Esophagus muscularis mucosa (tissue), 4 donors: ENCODE measurements around the gene PEX11G.

Source experiments
- EP300 ChIP-seq: sonication (generic); formaldehyde crosslinking; IDR thresholded peaks from one replicate; pipeline ENCODE4 v1.6.1; 2017; ENCODE audit warnings: antibody characterized with exemption
- POLR2A ChIP-seq: fragments of 450-650 bp; IDR thresholded peaks from one replicate; pipeline ENCODE4 v1.6.1; 2017; ENCODE audit warnings: antibody characterized with exemption, moderate library complexity, mild to moderate bottlenecking, low read depth
- POLR2AphosphoS5 ChIP-seq, 2 donors: sonication (generic); formaldehyde crosslinking; IDR thresholded peaks; one replicate each; pipeline ENCODE4 v1.6.1; 2017; ENCODE audit warnings: antibody characterized with exemption in 2 of 2
- TF ChIP-seq, protein P1 (sequence below), 3 experiments: fragments of 200-600 bp in 2 of 3; fragments of 450-650 bp in 1 of 3; sonication (generic) in 2 of 3; IDR thresholded peaks; one replicate each; pipeline ENCODE4 v1.5.1; 2017 to 2019; ENCODE audit warnings: antibody characterized with exemption in 3 of 3, mild to moderate bottlenecking in 2 of 3, moderate library complexity in 1 of 3

DNA sequence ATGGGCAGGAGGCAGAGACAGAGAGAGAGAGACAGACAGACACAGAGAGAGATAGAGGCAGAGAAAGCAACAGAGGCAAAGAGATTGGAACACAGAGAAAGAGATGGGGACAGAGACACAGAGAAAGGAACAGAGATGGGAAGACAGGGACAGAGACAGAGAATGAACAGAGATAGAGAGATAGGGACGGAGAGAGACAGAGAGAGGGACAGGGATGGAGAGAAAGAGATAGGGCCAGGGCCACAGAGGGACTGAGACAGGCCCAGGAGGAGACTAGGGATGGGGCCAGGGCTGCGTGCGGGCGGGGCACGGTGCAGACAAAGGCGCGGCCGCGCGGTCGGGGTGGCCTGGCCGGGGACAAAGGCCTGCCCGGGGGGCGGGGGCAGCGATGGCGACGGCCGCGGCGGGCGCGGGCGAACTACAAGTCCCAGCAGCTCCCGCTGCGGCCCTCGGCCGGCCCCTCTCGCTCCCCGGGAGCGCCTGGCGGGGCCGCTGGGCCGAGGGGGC, 26.9 kb upstream of the PEX11G start, which contains the start of gene ZNF358:
- TF ChIP-seq, protein P1, sequence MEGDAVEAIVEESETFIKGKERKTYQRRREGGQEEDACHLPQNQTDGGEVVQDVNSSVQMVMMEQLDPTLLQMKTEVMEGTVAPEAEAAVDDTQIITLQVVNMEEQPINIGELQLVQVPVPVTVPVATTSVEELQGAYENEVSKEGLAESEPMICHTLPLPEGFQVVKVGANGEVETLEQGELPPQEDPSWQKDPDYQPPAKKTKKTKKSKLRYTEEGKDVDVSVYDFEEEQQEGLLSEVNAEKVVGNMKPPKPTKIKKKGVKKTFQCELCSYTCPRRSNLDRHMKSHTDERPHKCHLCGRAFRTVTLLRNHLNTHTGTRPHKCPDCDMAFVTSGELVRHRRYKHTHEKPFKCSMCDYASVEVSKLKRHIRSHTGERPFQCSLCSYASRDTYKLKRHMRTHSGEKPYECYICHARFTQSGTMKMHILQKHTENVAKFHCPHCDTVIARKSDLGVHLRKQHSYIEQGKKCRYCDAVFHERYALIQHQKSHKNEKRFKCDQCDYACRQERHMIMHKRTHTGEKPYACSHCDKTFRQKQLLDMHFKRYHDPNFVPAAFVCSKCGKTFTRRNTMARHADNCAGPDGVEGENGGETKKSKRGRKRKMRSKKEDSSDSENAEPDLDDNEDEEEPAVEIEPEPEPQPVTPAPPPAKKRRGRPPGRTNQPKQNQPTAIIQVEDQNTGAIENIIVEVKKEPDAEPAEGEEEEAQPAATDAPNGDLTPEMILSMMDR (IDR thresholded peaks at IDR 0.05) = no peak
- TF ChIP-seq POLR2AphosphoS5 (IDR thresholded peaks at IDR 0.05) (peak in 1 of 2 donors; percentile 43), POLR2A (no peak), EP300 (no peak)
